ENCODE data around the gene FBN3. TPM values are rescaled to one million over a fixed set of nuclear protein-coding genes. Genes with fewer than 3 reads are reported as not detected.

Gene FBN3
- total RNA-seq, 1 donor: not detected

- no peak for DNase-seq (ENCODE audit: low read depth)
- no peak overlapping the region for H3K4me3 ChIP-seq (ENCODE audit: low read depth, low read length)
- TF ChIP-seq CTCF (IDR thresholded peaks at IDR 0.05; ENCODE audit: insufficient read depth, low read length): no peak
These were observed 91.7 kb downstream of the FBN3 start for GRCh38 chr19:8057545-8058270.

- no peak overlapping the region for H3K4me3 ChIP-seq (ENCODE audit: low read depth, low read length)
- no peak for DNase-seq (ENCODE audit: low read depth)
- no peak for TF ChIP-seq CTCF (IDR thresholded peaks at IDR 0.05; ENCODE audit: insufficient read depth, low read length)
These were observed 92.9 kb downstream of the FBN3 start for GRCh38 chr19:8056533-8056932.

DNA sequence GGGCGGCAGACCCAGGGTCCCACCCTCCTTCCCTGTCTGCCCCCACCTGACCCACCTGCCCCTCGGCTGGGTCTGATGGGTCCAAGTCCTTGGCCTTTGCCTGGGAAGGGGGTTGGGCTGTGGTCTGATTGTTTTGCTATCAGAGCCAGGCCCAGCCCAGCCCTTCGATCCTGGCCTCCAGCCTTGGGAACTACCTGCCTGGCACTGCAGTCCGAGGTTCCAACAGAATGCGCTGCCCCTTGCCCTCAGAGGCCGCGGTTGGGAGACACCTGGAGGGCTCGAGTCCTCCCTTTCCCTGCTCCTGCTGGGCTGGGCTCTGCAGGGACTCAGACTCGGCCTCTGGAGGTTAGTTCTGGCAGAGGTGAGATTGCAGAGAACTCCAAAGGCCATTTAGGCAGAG is 95.2 kb downstream of the FBN3 start:
- TF ChIP-seq CTCF (IDR thresholded peaks at IDR 0.05; ENCODE audit: insufficient read depth, low read length): no peak
- H3K4me3 ChIP-seq (ENCODE audit: low read depth, low read length): no peak overlapping the region
- DNase-seq (ENCODE audit: low read depth): no peak

DNA sequence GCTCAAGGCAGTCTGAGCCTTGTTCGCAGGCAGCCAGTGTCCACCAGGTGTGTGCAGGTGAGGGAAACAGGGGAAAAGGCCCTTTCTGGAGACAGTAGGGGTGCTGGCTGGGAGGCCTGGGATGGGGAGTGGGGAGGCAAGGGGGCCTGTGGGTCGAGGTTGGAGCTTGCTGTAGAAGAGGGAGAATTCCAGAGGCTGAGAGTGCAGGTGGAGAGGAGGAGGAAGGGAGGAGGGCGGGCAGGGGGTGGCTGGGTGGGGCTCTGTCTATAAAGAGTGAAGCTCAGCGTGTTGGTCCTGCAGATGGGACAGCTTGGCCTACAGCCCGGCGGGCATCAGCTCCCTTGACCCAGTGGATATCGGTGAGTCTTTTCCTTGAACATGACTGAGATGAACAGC is 96.9 kb downstream of the FBN3 start, which contains the start of gene CCL25:
Gene CCL25, plus strand, starts transcription at position 297 of the 396 bp plus-strand sequence. CDS start 290 bp downstream, outside the sequence.
- DNase-seq (ENCODE audit: low read depth): no peak
- no peak within 1 kb of the TSS for H3K4me3 ChIP-seq (ENCODE audit: low read depth, low read length)
- TF ChIP-seq CTCF (IDR thresholded peaks at IDR 0.05; ENCODE audit: insufficient read depth, low read length): no peak

- no peak overlapping the region for H3K4me3 ChIP-seq (ENCODE audit: low read depth, low read length)
- DNase-seq (ENCODE audit: low read depth): peak; percentile 45
- TF ChIP-seq CTCF (IDR thresholded peaks at IDR 0.05; ENCODE audit: insufficient read depth, low read length): no peak
These were observed 98.9 kb downstream of the FBN3 start for GRCh38 chr19:8050274-8051096.

GRCh38 chr19:8046569-8047165 is 102.7 kb downstream of the FBN3 start:
- DNase-seq (ENCODE audit: low read depth): no peak
- H3K4me3 ChIP-seq (ENCODE audit: low read depth, low read length): no peak overlapping the region
- TF ChIP-seq CTCF (IDR thresholded peaks at IDR 0.05; ENCODE audit: insufficient read depth, low read length): no peak
